ENCODE data around the gene ZNF581. TPM values are rescaled to one million over a fixed set of nuclear protein-coding genes. Genes with fewer than 3 reads are reported as not detected.

The ZNF581 gene, protein sequence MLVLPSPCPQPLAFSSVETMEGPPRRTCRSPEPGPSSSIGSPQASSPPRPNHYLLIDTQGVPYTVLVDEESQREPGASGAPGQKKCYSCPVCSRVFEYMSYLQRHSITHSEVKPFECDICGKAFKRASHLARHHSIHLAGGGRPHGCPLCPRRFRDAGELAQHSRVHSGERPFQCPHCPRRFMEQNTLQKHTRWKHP
- total RNA-seq = 10 to 100 TPM; 11.8 to 20.2 (median 14.0) TPM

DNA sequence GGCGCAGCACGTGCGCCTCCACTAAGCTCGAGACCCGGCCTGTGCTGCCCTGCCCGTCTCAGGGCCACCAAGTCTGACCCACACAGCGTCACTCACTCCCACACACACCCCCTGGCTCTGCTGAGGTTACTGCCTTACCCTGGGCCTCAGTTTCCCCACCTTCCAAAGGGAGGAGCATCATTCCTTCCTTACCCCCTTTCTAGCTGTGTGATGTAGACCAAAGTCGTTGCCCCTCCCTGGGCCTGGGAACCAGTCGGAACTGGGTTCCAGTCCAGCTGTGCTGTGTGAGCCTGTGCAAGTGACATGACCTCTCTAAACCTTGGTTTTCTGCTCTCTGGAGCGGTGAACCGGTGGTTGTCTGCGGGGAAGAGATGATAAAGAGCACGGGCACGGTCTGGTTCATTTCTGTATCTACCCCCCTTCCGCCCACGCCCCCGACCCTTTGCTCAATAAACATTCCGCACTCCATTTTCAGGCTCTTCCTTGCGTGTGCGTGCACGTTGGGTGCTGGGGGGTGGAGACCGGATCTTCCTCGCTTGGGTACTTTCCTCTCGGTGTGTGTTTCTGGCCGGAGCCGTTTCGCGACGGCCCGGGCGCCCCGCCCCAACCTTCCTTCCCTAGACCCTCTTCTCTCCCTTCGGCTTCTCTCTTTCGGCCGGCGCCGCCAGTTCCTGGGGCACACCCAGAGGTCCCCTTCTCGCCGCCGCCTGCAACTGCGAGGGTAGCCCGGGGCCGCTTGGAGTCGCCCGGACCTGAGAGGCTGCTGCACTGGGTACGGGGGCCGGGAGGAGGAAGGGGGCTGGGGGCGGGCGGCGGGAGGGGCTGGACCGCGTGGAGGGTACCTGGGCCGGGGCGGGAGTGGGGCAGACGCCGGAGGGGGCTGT lies at the start of gene ZNF581:
Gene ZNF581 (plus strand): TSS at position 647 of the 884 bp plus-strand sequence. CDS start 923 bp downstream, outside the sequence.
- H3K36me3 ChIP-seq = peaks cover 0 to 22% (median 5%) of the 10 kb centered on the region in 3 donors
- WGBS, 2 donors = 0 to 3% methylated on average over 26 to 35 of the region's 56 CpGs
- no peak for DNase-seq
- no peaks in the 10 kb centered on the region for H3K27me3 ChIP-seq
- H3K9me3 ChIP-seq = no peaks in the 10 kb centered on the region
- peak within 1 kb of the TSS; percentile 93 to 98 (median 96) for H3K27ac ChIP-seq
- TF ChIP-seq POLR2A (IDR thresholded peaks at IDR 0.05) = peak in 1 of 4 donors; percentile 10
- TF ChIP-seq CTCF (IDR thresholded peaks at IDR 0.05) = peak in 1 of 6 experiments; percentile 34
- peak within 1 kb of the TSS; percentile 93 to 96 (median 95) for H3K4me3 ChIP-seq
- intact Hi-C loops (cut with DNase I) = no loop called here
- peaks cover 50 to 90% (median 56%) of the 10 kb centered on the region in 3 donors for H3K4me1 ChIP-seq

DNA sequence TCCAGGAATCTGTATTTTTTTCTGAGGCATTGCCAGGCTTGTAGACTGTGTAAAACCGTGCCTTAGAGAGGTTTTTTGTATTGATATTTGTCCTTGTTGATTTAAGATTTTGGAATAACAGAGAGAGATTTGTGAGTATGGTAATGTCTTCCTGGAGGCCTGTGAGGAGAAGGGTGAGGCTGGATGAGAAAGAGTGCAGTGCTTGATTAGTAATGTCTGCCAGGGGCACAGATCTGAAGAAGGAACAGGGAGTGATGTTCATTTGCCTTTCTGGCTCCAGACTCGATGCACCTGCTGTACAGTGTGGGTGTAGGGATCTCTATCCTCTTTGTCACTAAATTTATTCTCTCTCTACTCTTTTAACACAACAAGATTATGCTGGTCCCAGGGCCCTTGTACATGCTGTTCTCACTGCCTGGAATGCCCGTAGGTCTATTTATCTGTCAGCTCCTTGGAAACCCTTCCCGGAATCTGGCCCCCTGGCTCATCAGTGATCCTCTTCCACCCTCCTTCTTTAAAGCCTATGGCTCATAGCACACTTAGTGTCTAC lies 48.4 kb upstream of the ZNF581 start:
- intact Hi-C loops (cut with DNase I) = no loop called here

DNA sequence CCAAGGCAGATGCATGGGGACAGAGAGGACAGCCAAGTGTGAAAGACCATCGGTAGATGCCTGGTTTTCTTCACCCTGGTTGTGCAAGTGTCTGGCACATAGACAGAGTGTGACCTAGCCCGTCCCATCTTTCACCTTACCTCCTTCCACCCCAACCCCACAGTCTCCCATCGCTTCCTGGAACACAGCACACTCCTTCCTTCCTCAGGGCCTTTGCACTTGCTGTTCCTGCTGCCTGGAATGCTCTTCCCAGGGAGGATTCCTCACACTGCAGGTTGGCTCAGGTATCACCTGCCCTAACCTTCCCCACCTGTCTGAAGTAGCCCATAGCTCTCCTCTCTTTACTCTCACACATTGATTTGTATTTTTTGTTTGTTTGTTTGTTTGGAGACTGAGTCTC lies 47.1 kb upstream of the ZNF581 start:
- TF ChIP-seq POLR2A (IDR thresholded peaks at IDR 0.05) (no peak), CTCF (IDR thresholded peaks at IDR 0.05) (no peak)
- intact Hi-C loops (cut with DNase I) = no loop called here
- Histone ChIP-seq H3K9me3 (no peaks in the 10 kb centered on the region), H3K36me3 (peaks cover 0 to 57% (median 0%) of the 10 kb centered on the region in 3 donors), H3K4me1 (peaks cover 9 to 23% (median 10%) of the 10 kb centered on the region in 3 donors), H3K4me3 (no peak overlapping the region), H3K27me3 (no peaks in the 10 kb centered on the region), H3K27ac (no peak overlapping the region)
- WGBS, 2 donors = 94% methylated on average over 3 of the region's 3 CpGs
- DNase-seq = no peak

More for the DNA sequence above, 48.4 kb upstream of the ZNF581 start:
- no peak overlapping the region for H3K27ac ChIP-seq
- TF ChIP-seq POLR2A (IDR thresholded peaks at IDR 0.05) (no peak), CTCF (IDR thresholded peaks at IDR 0.05) (no peak)
- peaks cover 0 to 13% (median 3%) of the 10 kb centered on the region in 3 donors for H3K4me1 ChIP-seq
- no peak overlapping the region for H3K4me3 ChIP-seq
- no peaks in the 10 kb centered on the region for H3K9me3 ChIP-seq
- peaks cover 0 to 57% (median 0%) of the 10 kb centered on the region in 3 donors for H3K36me3 ChIP-seq
- no peak for DNase-seq
- 81 to 86% methylated on average over 4 of the region's 4 CpGs for WGBS, 2 donors
- no peaks in the 10 kb centered on the region for H3K27me3 ChIP-seq

DNA sequence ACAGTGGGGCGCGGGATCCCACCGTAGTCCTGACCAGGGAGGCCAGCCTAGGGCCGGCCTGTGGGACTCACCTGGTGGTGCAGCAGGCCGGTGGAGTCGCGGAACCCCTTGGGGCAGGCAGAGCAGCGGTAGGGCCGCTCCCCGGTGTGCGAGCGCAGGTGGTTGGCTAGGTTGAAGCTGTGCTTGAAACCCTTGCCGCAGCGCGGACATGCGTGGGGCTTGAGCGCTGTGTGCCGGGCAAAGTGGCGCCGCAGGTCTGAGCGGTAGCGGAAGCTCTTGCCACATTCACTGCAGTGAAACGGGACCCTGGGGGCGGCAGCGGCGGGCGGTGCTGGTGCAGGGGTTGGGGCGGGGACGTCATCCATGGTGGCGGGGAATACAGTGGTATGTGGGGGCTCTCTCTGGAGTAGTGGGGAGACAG lies 45.9 kb upstream of the ZNF581 start:
- Histone ChIP-seq H3K27me3 (no peaks in the 10 kb centered on the region), H3K4me1 (peaks cover 18 to 35% (median 18%) of the 10 kb centered on the region in 3 donors), H3K9me3 (no peaks in the 10 kb centered on the region), H3K4me3 (no peak overlapping the region), H3K36me3 (peaks cover 0 to 53% (median 3%) of the 10 kb centered on the region in 3 donors), H3K27ac (no peak overlapping the region)
- intact Hi-C loops (cut with DNase I) = no loop called here
- no peak for DNase-seq
- no peak for TF ChIP-seq CTCF (IDR thresholded peaks at IDR 0.05)
- TF ChIP-seq POLR2A (IDR thresholded peaks at IDR 0.05) = no peak
- WGBS, 2 donors = 87 to 94% methylated on average over 6 to 9 of the region's 30 CpGs

All from esophagus squamous epithelium (tissue), 5 donors.